OCI-LY1 (cell line): ENCODE data around the gene GDPD3.

Experiments used
- H2AFZ ChIP-seq: fragments of 200-600 bp; sonication (generic), shearing (Covaris generic); 2 replicates; pipeline ENCODE4 v1.6.0; 2014; ENCODE audit warnings: antibody characterized with exemption, mild to moderate bottlenecking, low read length
- H3F3A ChIP-seq: fragments of 200-600 bp; sonication (generic), shearing (Covaris generic); 2 replicates; pipeline ENCODE4 v1.6.0; 2014; ENCODE audit warnings: mild to moderate bottlenecking, antibody characterized with exemption, low read length, moderate library complexity; ENCODE audit not compliant: insufficient read depth
- H3K27ac ChIP-seq: fragments of 200-600 bp; sonication (generic); 2 replicates; pipeline ENCODE4 v1.5.1; 2014; ENCODE audit warnings: low read length, mixed run types, mild to moderate bottlenecking, low read depth; ENCODE audit not compliant: poor library complexity, severe bottlenecking
- H3K27me3 ChIP-seq: fragments of 200-600 bp; sonication (generic); 2 replicates; pipeline ENCODE4 v1.6.0; 2014; ENCODE audit warnings: antibody characterized with exemption, mild to moderate bottlenecking, low read length, moderate library complexity; ENCODE audit not compliant: insufficient read depth
- H3K36me3 ChIP-seq: fragments of 200-600 bp; sonication (generic); 2 replicates; pipeline ENCODE4 v1.6.1; 2014; ENCODE audit warnings: mild to moderate bottlenecking, antibody characterized with exemption, low read length, moderate library complexity, mixed read lengths; ENCODE audit not compliant: insufficient read depth
- H3K4me1 ChIP-seq: fragments of 200-600 bp; sonication (generic); 2 replicates; pipeline ENCODE4 v1.5.1; 2014; ENCODE audit warnings: mild to moderate bottlenecking, low read length, moderate library complexity; ENCODE audit not compliant: insufficient read depth, severe bottlenecking
- H3K4me2 ChIP-seq: fragments of 200-600 bp; sonication (generic), shearing (Covaris generic); 2 replicates; pipeline ENCODE4 v1.6.1; 2014; ENCODE audit warnings: low read length
- H3K4me3 ChIP-seq: fragments of 200-600 bp; sonication (generic); 2 replicates; pipeline ENCODE4 v1.5.1; 2014; ENCODE audit warnings: low read length, low read depth, mild to moderate bottlenecking, mixed read lengths; ENCODE audit not compliant: poor library complexity, severe bottlenecking
- H3K79me2 ChIP-seq: fragments of 200-600 bp; shearing (Covaris generic); 2 replicates; pipeline ENCODE4 v1.6.1; 2016; ENCODE audit warnings: mixed run types, low read length, mixed read lengths; ENCODE audit not compliant: insufficient read depth
- H3K9ac ChIP-seq: fragments of 200-600 bp; sonication (generic), shearing (Covaris generic); 2 replicates; pipeline ENCODE4 v1.6.1; 2014; ENCODE audit warnings: mild to moderate bottlenecking, low read length, mixed read lengths
- H3K9me2 ChIP-seq: fragments of 200-600 bp; sonication (generic), shearing (Covaris generic); 2 replicates; pipeline ENCODE4 v1.6.1; 2014; ENCODE audit warnings: low read depth, mild to moderate bottlenecking, low read length, mixed read lengths
- H3K9me3 ChIP-seq: fragments of 200-600 bp; shearing (Covaris generic); 2 replicates; pipeline ENCODE4 v1.6.1; 2014; ENCODE audit warnings: low read length, mixed read lengths
- H4K20me1 ChIP-seq: fragments of 200-600 bp; sonication (generic), shearing (Covaris generic); 2 replicates; pipeline ENCODE4 v1.6.0; 2016; ENCODE audit warnings: mild to moderate bottlenecking, low read length; ENCODE audit not compliant: insufficient read depth
- CTCF ChIP-seq: fragments of 200-600 bp; sonication (generic), shearing (Covaris generic); IDR thresholded peaks from 2 replicates; pipeline ENCODE4 v1.5.1; 2017; ENCODE audit warnings: mild to moderate bottlenecking, antibody characterized with exemption, low read length, moderate library complexity, mixed read lengths
- EZH2 ChIP-seq: fragments of 200-600 bp; sonication (generic), shearing (Covaris generic); IDR thresholded peaks from 2 replicates; pipeline ENCODE4 v1.8.0; 2017; ENCODE audit warnings: borderline replicate concordance, mixed run types, mild to moderate bottlenecking, antibody characterized with exemption, low read length, moderate library complexity, mixed read lengths

Gene GDPD3

GRCh38 chr16:30095166-30096078 is 17.9 kb downstream of the GDPD3 start:
- peak overlapping the region; percentile 90 for H3K9ac ChIP-seq

GRCh38 chr16:30094541-30095165 is 18.7 kb downstream of the GDPD3 start:
- no peaks in the 10 kb centered on the region for H4K20me1 ChIP-seq
- peaks cover 22% of the 10 kb centered on the region for H3K9me3 ChIP-seq
- H3K36me3 ChIP-seq, result peaks cover 17% of the 10 kb centered on the region; the same call in 1 of the 2 replicates
- H3K4me3 ChIP-seq, result peak overlapping the region; percentile 78
- no peaks in the 10 kb centered on the region for H3K79me2 ChIP-seq
- H3F3A ChIP-seq, result no peaks in the 10 kb centered on the region; the same call in 1 of the 2 replicates
- H3K9ac ChIP-seq, result peak overlapping the region; percentile 90; the same call in 1 of the 2 replicates
- no peak overlapping the region for H2AFZ ChIP-seq
- H3K4me1 ChIP-seq, result peaks cover 62% of the 10 kb centered on the region
- H3K27me3 ChIP-seq, result no peaks in the 10 kb centered on the region
- TF ChIP-seq EZH2 (no peak), CTCF (no peak)
- H3K27ac ChIP-seq, result peak overlapping the region; percentile 88
- H3K9me2 ChIP-seq, result no peaks in the 10 kb centered on the region
- H3K4me2 ChIP-seq, result peak overlapping the region; percentile 99

More at GRCh38 chr16:30095166-30096078, 17.9 kb downstream of the GDPD3 start:
- Histone ChIP-seq H3K9me3 (peaks cover 22% of the 10 kb centered on the region), H3K27me3 (no peaks in the 10 kb centered on the region), H4K20me1 (no peaks in the 10 kb centered on the region), H3K4me3 (peak overlapping the region; percentile 78), H3K36me3 (peaks cover 17% of the 10 kb centered on the region; the same call in 1 of the 2 replicates), H3K9me2 (no peaks in the 10 kb centered on the region), H3K4me2 (peak overlapping the region; percentile 99), H3K4me1 (peaks cover 55% of the 10 kb centered on the region), H3K79me2 (no peaks in the 10 kb centered on the region), H3K27ac (peak overlapping the region; percentile 88), H2AFZ (no peak overlapping the region), H3F3A (no peaks in the 10 kb centered on the region; the same call in 1 of the 2 replicates)
- TF ChIP-seq CTCF, result no peak
- no peak for TF ChIP-seq EZH2

- Histone ChIP-seq H3K36me3 (peaks cover 14% of the 10 kb centered on the region; the same call in 1 of the 2 replicates), H3K4me2 (peak overlapping the region; percentile 87), H3K9ac (peak overlapping the region; percentile 84), H2AFZ (no peak overlapping the region), H3K79me2 (no peaks in the 10 kb centered on the region), H3K9me2 (no peaks in the 10 kb centered on the region), H3K4me3 (peak overlapping the region; percentile 64), H4K20me1 (no peaks in the 10 kb centered on the region), H3K27me3 (no peaks in the 10 kb centered on the region), H3K9me3 (peaks cover 10% of the 10 kb centered on the region), H3K27ac (peak overlapping the region; percentile 91), H3F3A (no peaks in the 10 kb centered on the region; the same call in 1 of the 2 replicates), H3K4me1 (peaks cover 62% of the 10 kb centered on the region)
- TF ChIP-seq EZH2, result no peak
- TF ChIP-seq CTCF, result peak; percentile 93
Observed at GRCh38 chr16:30092373-30093010, 20.8 kb downstream of the GDPD3 start.
